NCI-H187 treated with DMSO at 0.1 percent for 48 hours (cell line): Measurements from ENCODE around the gene WFDC11.

Experiments used
- DNase-seq: peaks from one replicate; lab custom pipeline; 2025; lab: John Stamatoyannopoulos, UW

Gene WFDC11

GRCh38 chr20:45626540-45626939, 43.5 kb downstream of the WFDC11 start:
- DNase-seq = no peak

GRCh38 chr20:45621593-45621992, 48.4 kb downstream of the WFDC11 start:
- no peak for DNase-seq

GRCh38 chr20:45617591-45617990, 52.4 kb downstream of the WFDC11 start:
- no peak for DNase-seq

- no peak for DNase-seq
Observed at GRCh38 chr20:45612314-45612713, 57.7 kb downstream of the WFDC11 start.

- DNase-seq = no peak
Observed at GRCh38 chr20:45611054-45611453, 59.0 kb downstream of the WFDC11 start.

- no peak for DNase-seq
Observed at GRCh38 chr20:45607810-45608209, 62.2 kb downstream of the WFDC11 start.
